T-helper 9 cell (primary cell): Measurements from ENCODE around the gene ATP4B.
"Not testable (repeated sequence)": the region's sequence is repeated elsewhere in the genome, so short reads cannot be mapped to it uniquely, and the experiment has no call there.

Experiments
- DNase-seq: peaks from one replicate; pipeline ENCODE4 v3.0.0-alpha.2; 2020

ATP4B gene

DNA sequence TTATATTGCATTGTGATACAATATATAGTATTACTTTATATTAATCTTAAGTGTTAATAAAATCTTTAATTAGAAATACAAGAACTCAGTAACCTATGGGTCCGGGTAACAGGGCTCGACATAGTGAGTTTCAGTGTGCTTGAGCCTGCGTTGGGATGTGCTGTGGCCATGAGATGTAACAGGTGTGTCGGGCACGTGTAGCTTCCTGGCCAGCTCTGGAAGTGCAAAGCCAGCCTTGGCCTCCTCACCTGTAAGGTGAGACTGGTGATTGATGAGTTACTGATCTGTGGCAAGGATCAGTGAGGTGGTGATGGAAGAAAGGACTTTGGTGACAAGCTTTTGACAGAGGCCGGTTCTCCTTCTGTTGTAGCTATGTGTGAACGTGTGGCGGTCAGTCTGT lies 19.2 kb downstream of the ATP4B start:
- no peak for DNase-seq

DNA sequence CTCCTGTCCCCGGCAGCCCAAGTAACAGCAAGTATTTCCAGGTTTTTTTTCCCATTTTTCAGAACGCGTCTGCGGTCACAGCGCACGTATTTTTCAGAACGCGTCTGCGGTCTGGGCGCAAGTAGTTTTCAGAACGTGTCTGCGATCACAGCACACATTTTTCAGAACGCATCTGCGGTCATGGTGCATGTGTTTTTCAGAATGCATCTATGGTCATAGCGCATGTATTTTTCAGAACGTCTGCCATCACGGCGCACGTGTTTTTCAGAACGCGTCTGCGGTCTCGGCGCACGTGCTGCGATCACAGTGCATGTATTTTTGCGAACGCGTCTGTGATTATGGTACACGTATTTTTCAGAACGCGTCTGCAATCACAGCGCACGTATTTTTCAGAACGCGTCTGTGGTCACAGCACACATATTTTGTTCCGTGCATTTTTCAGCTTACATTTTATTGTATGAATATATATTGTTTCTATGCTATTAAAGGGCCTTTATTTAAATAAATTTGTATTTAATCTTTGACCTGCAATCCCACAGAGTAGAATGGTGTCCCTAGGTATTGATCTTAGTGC lies 19.7 kb downstream of the ATP4B start:
- no peak for DNase-seq

GRCh38 chr13:113637262-113638160 lies 20.5 kb downstream of the ATP4B start:
- no peak for DNase-seq

DNA sequence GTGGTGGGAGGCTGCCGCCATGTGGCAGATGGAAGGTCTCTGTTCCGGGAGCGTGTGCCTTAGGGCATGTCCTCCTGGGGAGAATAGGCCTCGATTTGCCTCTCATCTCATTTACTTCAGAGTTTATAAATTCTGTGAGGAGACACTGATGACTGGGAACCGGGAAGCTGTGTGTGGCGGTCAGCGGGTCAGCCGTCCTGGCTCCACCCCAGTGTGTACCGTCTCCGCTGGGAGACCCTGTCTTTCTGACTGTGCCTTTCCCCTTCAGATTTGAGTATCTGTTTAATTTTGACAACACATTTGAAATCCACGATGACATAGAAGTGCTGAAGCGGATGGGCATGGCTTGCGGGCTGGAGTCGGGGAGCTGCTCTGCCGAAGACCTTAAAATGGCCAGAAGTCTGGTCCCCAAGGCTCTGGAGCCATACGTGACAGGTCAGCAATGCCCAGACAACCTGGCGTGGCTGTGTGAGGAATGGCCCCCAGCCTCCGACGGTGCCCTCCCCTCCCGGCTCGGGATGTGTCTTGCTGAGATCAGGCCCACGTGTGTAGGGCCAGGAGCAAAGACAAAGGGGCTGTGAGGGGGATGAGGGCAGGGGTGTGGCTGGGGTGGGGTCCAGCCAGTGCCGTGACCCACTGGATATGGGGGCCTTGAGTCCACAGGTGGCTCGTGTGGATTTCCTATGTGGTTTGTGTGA lies 21.6 kb downstream of the ATP4B start:
- no peak for DNase-seq

DNA sequence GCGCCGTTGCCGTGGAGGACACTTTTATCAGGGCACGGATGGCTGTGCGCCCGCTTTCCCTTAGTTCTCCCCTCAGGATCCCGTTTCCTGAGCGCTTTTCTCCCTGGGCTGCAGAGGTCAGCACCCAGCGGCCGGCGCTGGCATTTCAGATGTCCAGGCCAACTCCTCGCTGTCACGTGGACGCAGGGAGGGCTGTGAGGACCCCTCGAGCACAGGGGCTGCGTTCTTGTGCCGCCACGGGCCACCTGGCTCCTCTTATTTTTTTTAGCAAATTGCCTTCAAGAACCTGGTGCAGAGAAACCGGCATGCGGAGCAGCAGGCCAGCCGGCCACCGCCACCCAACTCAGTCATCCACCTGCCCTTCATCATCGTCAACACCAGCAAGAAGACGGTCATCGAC lies 22.3 kb downstream of the ATP4B start:
- no peak for DNase-seq

- no peak for DNase-seq
Measured at GRCh38 chr13:113635048-113635420, 23.0 kb downstream of the ATP4B start.

- no peak for DNase-seq
Measured at GRCh38 chr13:113634279-113635047, 23.5 kb downstream of the ATP4B start.

DNA sequence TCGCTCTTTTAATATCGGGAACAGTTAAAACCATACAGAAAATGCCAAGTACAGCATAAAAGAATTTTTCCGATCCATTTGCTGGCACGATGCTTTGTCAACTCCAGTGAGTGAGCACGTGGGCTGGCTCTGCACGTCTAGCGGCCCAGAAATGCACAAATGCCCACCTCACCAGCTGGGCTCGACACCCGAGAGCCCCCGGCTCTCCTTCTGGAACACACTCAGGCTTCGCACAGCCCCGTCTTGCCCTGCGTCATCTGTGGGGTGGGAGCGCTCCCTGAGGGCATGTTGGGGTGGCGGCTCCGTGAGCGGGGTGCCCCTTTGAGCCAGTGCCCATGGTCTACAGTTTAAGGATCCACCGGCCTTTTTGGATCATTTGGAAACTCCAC lies 24.5 kb downstream of the ATP4B start:
- no peak for DNase-seq

DNA sequence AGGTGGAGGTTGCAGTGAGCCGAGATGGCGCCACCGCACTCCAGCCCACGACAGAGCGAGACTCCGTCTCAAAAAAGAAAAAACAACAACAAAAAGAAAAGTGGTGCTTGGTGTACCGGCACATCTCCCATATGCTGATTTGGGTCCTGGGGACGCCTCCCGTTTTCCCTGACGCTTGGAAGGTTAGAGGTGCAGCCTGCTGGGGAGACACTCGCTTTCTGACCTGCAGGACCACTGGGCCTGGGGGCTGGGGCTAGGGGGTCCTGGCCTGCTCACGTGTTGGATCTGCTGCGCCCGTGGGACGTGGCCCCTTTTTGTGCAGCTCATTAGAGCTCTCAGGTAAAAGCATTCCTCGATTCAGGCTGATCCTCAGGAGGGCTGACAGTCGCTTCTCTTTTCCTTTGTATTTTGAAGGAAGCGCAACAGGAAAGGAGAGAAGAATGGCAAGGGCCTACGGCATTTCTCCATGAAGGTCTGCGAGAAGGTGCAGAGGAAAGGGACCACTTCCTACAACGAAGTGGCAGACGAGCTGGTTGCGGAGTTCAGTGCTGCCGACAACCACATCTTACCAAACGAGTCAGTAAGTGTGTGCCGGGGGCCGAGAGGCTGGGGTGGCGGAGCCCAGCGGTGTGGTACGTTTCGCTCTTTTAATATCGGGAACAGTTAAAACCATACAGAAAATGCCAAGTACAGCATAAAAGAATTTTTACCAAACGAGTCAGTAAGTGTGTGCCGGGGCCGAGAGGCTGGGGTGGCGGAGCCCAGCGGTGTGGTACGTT lies 25.1 kb downstream of the ATP4B start:
- no peak for DNase-seq

GRCh38 chr13:113631341-113632095 lies 26.5 kb downstream of the ATP4B start:
- DNase-seq = no peak

DNA sequence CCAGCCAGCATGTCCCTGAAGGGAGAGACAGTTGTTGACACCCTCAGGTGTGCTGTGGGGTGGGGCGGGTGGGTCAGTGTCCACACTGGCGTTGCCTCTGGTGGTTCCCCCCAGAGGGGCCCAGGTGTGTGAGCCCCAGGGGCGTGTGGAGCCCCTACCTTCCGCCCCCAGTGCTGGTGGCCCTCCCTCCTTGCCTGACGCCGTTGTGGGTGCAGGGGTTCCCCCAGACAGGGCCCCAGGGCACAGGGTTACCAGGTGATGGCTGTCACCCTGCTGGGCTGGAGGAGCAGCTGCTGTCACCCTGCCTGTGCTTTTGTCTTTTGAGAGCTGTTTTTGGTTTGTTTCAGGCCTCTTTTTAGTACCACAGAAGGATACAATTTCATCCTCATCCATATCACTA lies 27.2 kb downstream of the ATP4B start:
- DNase-seq = no peak

DNA sequence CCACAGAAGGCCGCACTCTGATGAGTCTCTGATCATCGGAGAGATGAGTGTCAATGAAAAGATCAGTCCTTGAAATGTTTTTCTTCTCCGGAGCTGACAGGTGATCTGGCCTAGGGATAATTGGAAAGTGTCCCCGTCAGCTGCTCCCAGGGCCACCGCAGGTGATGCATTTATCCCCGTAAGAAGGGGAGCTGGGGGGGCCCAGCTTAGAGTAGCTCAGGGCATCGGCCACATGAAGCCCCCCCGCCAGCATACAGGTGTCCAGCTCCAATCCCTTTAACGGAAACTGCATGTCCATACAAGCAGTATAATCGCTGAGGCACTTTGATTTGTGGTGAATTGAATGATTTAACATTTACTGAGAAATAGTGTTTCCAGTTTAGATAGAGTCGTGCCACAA lies 27.7 kb downstream of the ATP4B start:
- no peak for DNase-seq

GRCh38 chr13:113629866-113630265 lies 28.1 kb downstream of the ATP4B start:
- no peak for DNase-seq

DNA sequence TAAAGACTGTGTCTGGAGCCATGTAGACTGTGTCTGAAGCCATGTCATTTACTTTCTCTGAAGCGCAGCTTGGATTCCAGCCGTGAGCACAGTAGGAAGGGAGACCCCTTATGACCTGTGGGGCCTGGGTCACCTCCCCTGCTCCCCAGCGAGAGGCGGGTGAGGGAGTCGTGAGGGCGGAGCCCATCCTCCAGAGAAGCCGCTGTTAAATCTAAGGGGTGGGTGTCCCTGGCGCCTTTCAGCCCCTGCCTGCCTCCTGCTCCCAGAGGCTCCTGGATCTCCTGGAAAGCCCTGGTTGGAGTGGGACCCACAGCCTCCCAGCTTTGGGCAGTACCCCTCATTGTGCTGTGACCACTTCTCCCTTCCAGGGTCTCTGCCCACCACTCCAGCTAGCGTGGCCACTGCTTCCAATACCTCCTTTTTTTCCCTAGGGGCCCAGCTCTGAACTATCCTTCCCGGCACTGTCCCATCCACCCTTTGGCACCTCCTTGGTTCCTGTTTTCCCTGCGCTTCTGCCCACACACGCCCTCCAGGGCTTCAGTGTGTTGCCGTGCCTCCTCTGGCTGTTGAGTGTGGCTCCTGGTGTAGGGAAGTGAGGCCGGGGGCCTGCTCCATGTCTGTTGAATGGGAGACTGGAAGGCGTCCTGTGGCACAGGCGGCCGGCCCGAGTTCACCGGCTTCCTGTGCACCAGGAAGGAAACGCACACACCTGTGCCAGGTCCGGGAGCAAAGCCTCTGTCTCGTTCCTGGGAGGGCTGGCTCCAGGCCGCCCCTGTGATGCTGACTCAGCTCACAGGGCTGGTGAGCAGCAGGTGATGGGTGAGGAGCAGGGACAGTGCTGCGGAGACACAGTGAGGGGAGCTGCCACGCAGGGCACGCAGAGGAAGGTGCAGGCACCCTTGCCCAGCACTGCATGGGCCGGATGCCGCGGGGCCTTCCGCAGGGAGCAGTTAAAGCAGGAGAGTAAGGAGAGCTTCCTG lies 29.4 kb downstream of the ATP4B start:
- no peak for DNase-seq

DNA sequence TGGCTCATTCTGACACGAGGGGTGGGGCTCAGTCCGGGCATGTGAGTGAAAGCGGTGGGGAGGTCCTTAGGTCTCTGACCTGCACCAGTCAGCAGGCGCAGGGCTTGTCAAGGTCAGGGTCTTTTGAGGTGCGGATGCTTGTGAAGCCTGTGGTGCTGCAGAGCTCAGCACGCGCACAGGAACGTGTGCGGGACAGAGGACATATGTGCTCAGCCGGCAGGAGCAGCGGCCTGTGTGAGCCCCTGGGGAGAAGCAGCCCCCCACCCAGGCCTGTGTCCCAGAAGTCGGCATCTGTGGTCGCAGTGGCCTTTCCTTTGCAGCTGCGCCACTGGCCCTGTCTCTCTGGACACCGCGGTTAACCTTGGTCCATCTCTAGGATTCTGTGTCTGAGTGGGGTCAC lies 30.9 kb downstream of the ATP4B start:
- DNase-seq = no peak

GRCh38 chr13:113625965-113626721 lies 31.9 kb downstream of the ATP4B start:
- no peak for DNase-seq

GRCh38 chr13:113624640-113625304 lies 33.2 kb downstream of the ATP4B start:
- not testable (repeated sequence) for DNase-seq

GRCh38 chr13:113624235-113624587 lies 33.8 kb downstream of the ATP4B start:
- no peak for DNase-seq
